Measurements from ENCODE around the gene RIBC1.

DNA sequence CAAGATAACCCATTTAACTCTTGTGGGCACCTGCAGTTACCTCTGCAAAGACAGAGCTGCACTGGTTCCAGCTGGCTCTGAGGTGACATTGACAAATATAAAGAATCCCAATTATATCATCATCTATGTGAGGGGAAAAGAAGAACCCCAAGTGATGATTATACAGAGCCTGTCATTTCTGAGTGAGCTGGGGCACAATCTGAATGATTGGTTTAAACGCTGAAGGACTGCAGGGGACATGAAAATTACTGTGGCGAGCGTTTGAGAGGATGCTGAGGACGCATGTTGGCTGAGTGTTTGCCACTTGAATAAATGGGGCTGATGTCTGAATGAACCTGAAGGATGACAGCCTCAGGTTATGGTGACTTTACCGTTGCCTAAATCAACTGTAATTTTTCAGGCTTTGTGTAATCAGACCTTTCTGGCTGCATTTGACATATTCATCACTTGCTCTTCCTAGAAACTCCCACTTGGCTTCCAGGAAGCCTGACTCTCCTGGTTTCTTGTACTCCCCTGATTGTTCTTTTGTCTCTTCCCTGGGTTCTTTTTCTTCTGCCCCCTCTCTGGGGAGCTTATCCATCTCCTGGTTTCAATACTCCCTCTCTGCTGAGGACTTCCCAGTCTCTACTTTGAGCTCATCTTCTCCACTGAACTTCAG lies 15.6 kb downstream of the RIBC1 start:
- TF ChIP-seq, protein P1, sequence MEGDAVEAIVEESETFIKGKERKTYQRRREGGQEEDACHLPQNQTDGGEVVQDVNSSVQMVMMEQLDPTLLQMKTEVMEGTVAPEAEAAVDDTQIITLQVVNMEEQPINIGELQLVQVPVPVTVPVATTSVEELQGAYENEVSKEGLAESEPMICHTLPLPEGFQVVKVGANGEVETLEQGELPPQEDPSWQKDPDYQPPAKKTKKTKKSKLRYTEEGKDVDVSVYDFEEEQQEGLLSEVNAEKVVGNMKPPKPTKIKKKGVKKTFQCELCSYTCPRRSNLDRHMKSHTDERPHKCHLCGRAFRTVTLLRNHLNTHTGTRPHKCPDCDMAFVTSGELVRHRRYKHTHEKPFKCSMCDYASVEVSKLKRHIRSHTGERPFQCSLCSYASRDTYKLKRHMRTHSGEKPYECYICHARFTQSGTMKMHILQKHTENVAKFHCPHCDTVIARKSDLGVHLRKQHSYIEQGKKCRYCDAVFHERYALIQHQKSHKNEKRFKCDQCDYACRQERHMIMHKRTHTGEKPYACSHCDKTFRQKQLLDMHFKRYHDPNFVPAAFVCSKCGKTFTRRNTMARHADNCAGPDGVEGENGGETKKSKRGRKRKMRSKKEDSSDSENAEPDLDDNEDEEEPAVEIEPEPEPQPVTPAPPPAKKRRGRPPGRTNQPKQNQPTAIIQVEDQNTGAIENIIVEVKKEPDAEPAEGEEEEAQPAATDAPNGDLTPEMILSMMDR (IDR thresholded peaks at IDR 0.05 in 2 of 3, conservative IDR thresholded peaks at IDR 0.05 in 1 of 3; ENCODE audit: borderline replicate concordance in 1 of 3, insufficient read depth in 1 of 3, low read depth in 2 of 3, low read length in 2 of 3) = no peak
- TF ChIP-seq, protein P2, sequence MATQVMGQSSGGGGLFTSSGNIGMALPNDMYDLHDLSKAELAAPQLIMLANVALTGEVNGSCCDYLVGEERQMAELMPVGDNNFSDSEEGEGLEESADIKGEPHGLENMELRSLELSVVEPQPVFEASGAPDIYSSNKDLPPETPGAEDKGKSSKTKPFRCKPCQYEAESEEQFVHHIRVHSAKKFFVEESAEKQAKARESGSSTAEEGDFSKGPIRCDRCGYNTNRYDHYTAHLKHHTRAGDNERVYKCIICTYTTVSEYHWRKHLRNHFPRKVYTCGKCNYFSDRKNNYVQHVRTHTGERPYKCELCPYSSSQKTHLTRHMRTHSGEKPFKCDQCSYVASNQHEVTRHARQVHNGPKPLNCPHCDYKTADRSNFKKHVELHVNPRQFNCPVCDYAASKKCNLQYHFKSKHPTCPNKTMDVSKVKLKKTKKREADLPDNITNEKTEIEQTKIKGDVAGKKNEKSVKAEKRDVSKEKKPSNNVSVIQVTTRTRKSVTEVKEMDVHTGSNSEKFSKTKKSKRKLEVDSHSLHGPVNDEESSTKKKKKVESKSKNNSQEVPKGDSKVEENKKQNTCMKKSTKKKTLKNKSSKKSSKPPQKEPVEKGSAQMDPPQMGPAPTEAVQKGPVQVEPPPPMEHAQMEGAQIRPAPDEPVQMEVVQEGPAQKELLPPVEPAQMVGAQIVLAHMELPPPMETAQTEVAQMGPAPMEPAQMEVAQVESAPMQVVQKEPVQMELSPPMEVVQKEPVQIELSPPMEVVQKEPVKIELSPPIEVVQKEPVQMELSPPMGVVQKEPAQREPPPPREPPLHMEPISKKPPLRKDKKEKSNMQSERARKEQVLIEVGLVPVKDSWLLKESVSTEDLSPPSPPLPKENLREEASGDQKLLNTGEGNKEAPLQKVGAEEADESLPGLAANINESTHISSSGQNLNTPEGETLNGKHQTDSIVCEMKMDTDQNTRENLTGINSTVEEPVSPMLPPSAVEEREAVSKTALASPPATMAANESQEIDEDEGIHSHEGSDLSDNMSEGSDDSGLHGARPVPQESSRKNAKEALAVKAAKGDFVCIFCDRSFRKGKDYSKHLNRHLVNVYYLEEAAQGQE (IDR thresholded peaks at IDR 0.05; ENCODE audit: low read depth) = no peak
- no peak for TF ChIP-seq CEBPB (IDR thresholded peaks at IDR 0.05; ENCODE audit: low read depth)
- TF ChIP-seq SRF (IDR thresholded peaks at IDR 0.05; ENCODE audit: low read depth) = no peak
- no peak for TF ChIP-seq POLR2AphosphoS5 (IDR thresholded peaks at IDR 0.05; ENCODE audit: low read depth, low read length)
- no peak for TF ChIP-seq POLR2A (IDR thresholded peaks at IDR 0.05; ENCODE audit: borderline replicate concordance, extremely low read depth, insufficient read depth, insufficient read length)
- TF ChIP-seq EZH2 (IDR thresholded peaks at IDR 0.05) = no peak
- no peak for TF ChIP-seq TCF7L2 (IDR thresholded peaks at IDR 0.05; ENCODE audit: borderline replicate concordance, extremely low read depth, insufficient read depth, insufficient read length)
